CD8-positive, alpha-beta memory T cell (primary cell): ENCODE results near the gene VRK2. TPM values are rescaled to one million over a fixed set of nuclear protein-coding genes. Genes with fewer than 3 reads are reported as not detected.

Source experiments
- CTCF ChIA-PET: fragments of 350-600 bp; sonication (Branson Sonifier 250); formaldehyde crosslinking; loops from one replicate; lab custom pipeline; 2021; ENCODE audit warnings: antibody characterized with exemption; lab: Charles Lee
- POLR2A ChIA-PET: fragments of 350-600 bp; sonication (Branson Sonifier 250); formaldehyde crosslinking; loops from one replicate; lab custom pipeline; 2021; ENCODE audit warnings: antibody characterized with exemption; lab: Charles Lee
- DNase-seq, 5 donors: peaks; one replicate each; pipeline versions ENCODE4 v3.0.0 to v3.0.0-alpha.2; 2020 to 2022; ENCODE audit warnings: mixed read lengths in 1 of 5
- H3K27ac ChIP-seq: one replicate; pipeline ENCODE4 v1.7.0; 2013; ENCODE audit warnings: low read depth, mild to moderate bottlenecking, low read length, moderate library complexity
- H3K27me3 ChIP-seq: 2 replicates; pipeline ENCODE4 v1.7.0; 2013; ENCODE audit warnings: low read length, mild to moderate bottlenecking; ENCODE audit not compliant: insufficient read depth, poor library complexity, severe bottlenecking
- H3K36me3 ChIP-seq: 2 replicates; pipeline ENCODE4 v1.7.0; 2013; ENCODE audit warnings: mild to moderate bottlenecking, low read length, moderate library complexity; ENCODE audit not compliant: insufficient read depth
- H3K4me1 ChIP-seq: 2 replicates; pipeline ENCODE4 v1.7.0; 2013; ENCODE audit warnings: mild to moderate bottlenecking, low read length, moderate library complexity; ENCODE audit not compliant: insufficient read depth
- H3K4me3 ChIP-seq: 2 replicates; pipeline ENCODE4 v1.7.0; 2013; ENCODE audit warnings: mild to moderate bottlenecking, low read length
- H3K9me3 ChIP-seq: 2 replicates; pipeline ENCODE4 v1.7.0; 2013; ENCODE audit warnings: mild to moderate bottlenecking, low read length
- H3K27ac Mint-ChIP-seq, 8 donors: one replicate each; pipeline ENCODE4 v1.8.0; 2020 to 2021; ENCODE audit warnings: mixed read lengths in 8 of 8, mild to moderate bottlenecking in 6 of 8, inconsistent platforms in 3 of 8, moderate library complexity in 3 of 8
- H3K27me3 Mint-ChIP-seq, 2 donors: one replicate each; pipeline ENCODE4 v1.8.0; 2020 to 2021; ENCODE audit warnings: mixed read lengths in 2 of 2, mild to moderate bottlenecking in 1 of 2, moderate library complexity in 1 of 2
- H3K36me3 Mint-ChIP-seq, 3 donors: one replicate each; pipeline ENCODE4 v1.8.0; 2020 to 2021; ENCODE audit warnings: mixed read lengths in 3 of 3, inconsistent platforms in 1 of 3, mild to moderate bottlenecking in 1 of 3
- H3K4me1 Mint-ChIP-seq, 3 donors: one replicate each; pipeline ENCODE4 v1.8.0; 2020 to 2021; ENCODE audit warnings: mixed read lengths in 3 of 3, inconsistent platforms in 1 of 3, mild to moderate bottlenecking in 1 of 3
- H3K4me3 Mint-ChIP-seq, 7 donors: one replicate each; pipeline ENCODE4 v1.8.0; 2020 to 2021; ENCODE audit warnings: mixed read lengths in 7 of 7, mild to moderate bottlenecking in 6 of 7, moderate library complexity in 4 of 7, inconsistent platforms in 2 of 7
- H3K9me3 Mint-ChIP-seq, 5 donors: one replicate each; pipeline ENCODE4 v1.8.0; 2020 to 2022; ENCODE audit warnings: mixed read lengths in 5 of 5, mild to moderate bottlenecking in 3 of 5, moderate library complexity in 2 of 5, inconsistent platforms in 1 of 5
- polyA plus RNA-seq: library from polyadenylated mRNA; unstranded; fragments of 300-500 nt; fragmentation: Illumina TruSeq; gene quantifications from one replicate; pipeline ENCODE4 v1.2.3, GENCODE V29; 2021
- total RNA-seq, 2 experiments: library from RNA; stranded (reverse); gene quantifications; one replicate each; pipeline ENCODE4 v1.2.3, GENCODE V29; 2021

The VRK2 gene
- total and polyA plus RNA-seq, 3 experiments from 2014 or later, result 21.8 to 30.4 (median 27.6) TPM

- Histone ChIP-seq H3K4me3 (no peak overlapping the region), H3K27me3 (no peaks in the 10 kb centered on the region), H3K9me3 (no peaks in the 10 kb centered on the region), H3K36me3 (no peaks in the 10 kb centered on the region), H3K4me1 (no peaks in the 10 kb centered on the region), H3K27ac (no peak overlapping the region)
- no peaks in the 10 kb centered on the region for H3K4me1 Mint-ChIP-seq
- DNase-seq, result no peak
- H3K9me3 Mint-ChIP-seq, result no peaks in the 10 kb centered on the region
- H3K4me3 Mint-ChIP-seq, result no peak overlapping the region
- no peaks in the 10 kb centered on the region for H3K27me3 Mint-ChIP-seq
- ChIA-PET CTCF (no interaction called here), POLR2A (no interaction called here)
- no peak overlapping the region for H3K27ac Mint-ChIP-seq
- peaks cover 0 to 15% (median 2%) of the 10 kb centered on the region in 3 donors for H3K36me3 Mint-ChIP-seq
Measured at GRCh38 chr2:58030771-58031170, 15.8 kb upstream of the VRK2 start.

GRCh38 chr2:58032016-58032763 is 14.4 kb upstream of the VRK2 start:
- DNase-seq, result no peak
- no peak overlapping the region for H3K27ac ChIP-seq
- Mint-ChIP-seq H3K4me3 (no peak overlapping the region), H3K27ac (no peak overlapping the region), H3K4me1 (no peaks in the 10 kb centered on the region), H3K36me3 (peaks cover 0 to 15% (median 4%) of the 10 kb centered on the region in 3 donors), H3K27me3 (no peaks in the 10 kb centered on the region), H3K9me3 (no peaks in the 10 kb centered on the region)
- H3K4me1 ChIP-seq, result no peaks in the 10 kb centered on the region
- CTCF ChIA-PET, result no interaction called here
- H3K9me3 ChIP-seq, result no peaks in the 10 kb centered on the region
- no peaks in the 10 kb centered on the region for H3K36me3 ChIP-seq
- POLR2A ChIA-PET, result no interaction called here
- H3K27me3 ChIP-seq, result no peaks in the 10 kb centered on the region
- no peak overlapping the region for H3K4me3 ChIP-seq

- H3K27me3 ChIP-seq, result no peaks in the 10 kb centered on the region
- H3K4me3 Mint-ChIP-seq, result no peak overlapping the region
- DNase-seq, result no peak
- no peaks in the 10 kb centered on the region for H3K4me1 ChIP-seq
- no peaks in the 10 kb centered on the region for H3K9me3 Mint-ChIP-seq
- H3K27me3 Mint-ChIP-seq, result no peaks in the 10 kb centered on the region
- H3K36me3 Mint-ChIP-seq, result peaks cover 2 to 10% (median 4%) of the 10 kb centered on the region in 3 donors
- no peaks in the 10 kb centered on the region for H3K4me1 Mint-ChIP-seq
- ChIA-PET POLR2A (no interaction called here), CTCF (no interaction called here)
- no peak overlapping the region for H3K4me3 ChIP-seq
- no peak overlapping the region for H3K27ac ChIP-seq
- H3K9me3 ChIP-seq, result no peaks in the 10 kb centered on the region
- no peak overlapping the region for H3K27ac Mint-ChIP-seq
- H3K36me3 ChIP-seq, result no peaks in the 10 kb centered on the region
Measured at GRCh38 chr2:58032764-58033080, 13.9 kb upstream of the VRK2 start.

GRCh38 chr2:58033530-58033929 is 13.1 kb upstream of the VRK2 start:
- no peak for DNase-seq
- H3K9me3 ChIP-seq, result no peaks in the 10 kb centered on the region
- no peaks in the 10 kb centered on the region for H3K36me3 ChIP-seq
- Mint-ChIP-seq H3K27me3 (no peaks in the 10 kb centered on the region), H3K4me3 (no peak overlapping the region), H3K27ac (no peak overlapping the region), H3K4me1 (no peaks in the 10 kb centered on the region), H3K9me3 (peaks cover 0 to 3% (median 0%) of the 10 kb centered on the region in 5 donors), H3K36me3 (peaks cover 5 to 14% (median 7%) of the 10 kb centered on the region in 3 donors)
- H3K4me3 ChIP-seq, result no peak overlapping the region
- H3K4me1 ChIP-seq, result no peaks in the 10 kb centered on the region
- CTCF ChIA-PET, result no interaction called here
- H3K27me3 ChIP-seq, result no peaks in the 10 kb centered on the region
- POLR2A ChIA-PET, result no interaction called here
- H3K27ac ChIP-seq, result no peak overlapping the region

- no peak overlapping the region for H3K27ac Mint-ChIP-seq
- H3K4me1 Mint-ChIP-seq, result no peaks in the 10 kb centered on the region
- peaks cover 0 to 5% (median 0%) of the 10 kb centered on the region in 5 donors for H3K9me3 Mint-ChIP-seq
- no peak overlapping the region for H3K4me3 Mint-ChIP-seq
- no peaks in the 10 kb centered on the region for H3K27me3 ChIP-seq
- CTCF ChIA-PET, result no interaction called here
- POLR2A ChIA-PET, result no interaction called here
- H3K4me3 ChIP-seq, result no peak overlapping the region
- no peaks in the 10 kb centered on the region for H3K36me3 ChIP-seq
- H3K36me3 Mint-ChIP-seq, result peaks cover 7 to 15% (median 7%) of the 10 kb centered on the region in 3 donors
- H3K27ac ChIP-seq, result no peak overlapping the region
- H3K27me3 Mint-ChIP-seq, result no peaks in the 10 kb centered on the region
- no peaks in the 10 kb centered on the region for H3K4me1 ChIP-seq
- no peak for DNase-seq
- H3K9me3 ChIP-seq, result no peaks in the 10 kb centered on the region
Measured at GRCh38 chr2:58035352-58035751, 11.3 kb upstream of the VRK2 start.

GRCh38 chr2:58039170-58039611 is 7.4 kb upstream of the VRK2 start:
- Histone ChIP-seq H3K4me1 (no peaks in the 10 kb centered on the region), H3K9me3 (no peaks in the 10 kb centered on the region), H3K4me3 (no peak overlapping the region), H3K27ac (no peak overlapping the region), H3K36me3 (no peaks in the 10 kb centered on the region), H3K27me3 (no peaks in the 10 kb centered on the region)
- H3K27me3 Mint-ChIP-seq, result no peaks in the 10 kb centered on the region
- no peak overlapping the region for H3K27ac Mint-ChIP-seq
- H3K9me3 Mint-ChIP-seq, result peaks cover 0 to 5% (median 0%) of the 10 kb centered on the region in 5 donors
- H3K4me1 Mint-ChIP-seq, result peaks cover 6 to 8% (median 7%) of the 10 kb centered on the region in 3 donors
- DNase-seq, result no peak
- peak overlapping the region in 1 of 7 donors; percentile 30 for H3K4me3 Mint-ChIP-seq
- CTCF ChIA-PET, result no interaction called here
- peaks cover 5 to 17% (median 7%) of the 10 kb centered on the region in 3 donors for H3K36me3 Mint-ChIP-seq
- POLR2A ChIA-PET, result no interaction called here

- H3K4me1 ChIP-seq, result peaks cover 16% of the 10 kb centered on the region
- no peaks in the 10 kb centered on the region for H3K27me3 ChIP-seq
- H3K4me1 Mint-ChIP-seq, result peaks cover 22 to 32% (median 30%) of the 10 kb centered on the region in 3 donors
- CTCF ChIA-PET, result interaction anchor here (1.0 kb wide), 1 partner anchor 10 kb away, joined by 3 read pairs; no protein-coding TSS in a partner anchor
- no peaks in the 10 kb centered on the region for H3K9me3 ChIP-seq
- H3K4me3 Mint-ChIP-seq, result no peak overlapping the region
- H3K27ac Mint-ChIP-seq, result no peak overlapping the region
- no peaks in the 10 kb centered on the region for H3K36me3 ChIP-seq
- no peak overlapping the region for H3K4me3 ChIP-seq
- peaks cover 3 to 12% (median 10%) of the 10 kb centered on the region in 3 donors for H3K36me3 Mint-ChIP-seq
- no peak overlapping the region for H3K27ac ChIP-seq
- no peak for DNase-seq
- H3K27me3 Mint-ChIP-seq, result no peaks in the 10 kb centered on the region
- POLR2A ChIA-PET, result no interaction called here
- H3K9me3 Mint-ChIP-seq, result peaks cover 0 to 5% (median 0%) of the 10 kb centered on the region in 5 donors
Measured at GRCh38 chr2:58042486-58042970, 4.1 kb upstream of the VRK2 start.

GRCh38 chr2:58044145-58044544 is 2.5 kb upstream of the VRK2 start:
- peak overlapping the region in 5 of 8 donors; percentile 1 to 99 (median 66) for H3K27ac Mint-ChIP-seq
- ChIA-PET CTCF (no interaction called here), POLR2A (no interaction called here)
- no peaks in the 10 kb centered on the region for H3K9me3 Mint-ChIP-seq
- no peaks in the 10 kb centered on the region for H3K27me3 ChIP-seq
- DNase-seq, result no peak
- H3K36me3 Mint-ChIP-seq, result peaks cover 0 to 12% (median 5%) of the 10 kb centered on the region in 3 donors
- no peaks in the 10 kb centered on the region for H3K27me3 Mint-ChIP-seq
- no peaks in the 10 kb centered on the region for H3K36me3 ChIP-seq
- H3K4me1 Mint-ChIP-seq, result peaks cover 37 to 48% (median 46%) of the 10 kb centered on the region in 3 donors
- H3K27ac ChIP-seq, result no peak overlapping the region
- H3K4me1 ChIP-seq, result peaks cover 29% of the 10 kb centered on the region
- H3K9me3 ChIP-seq, result no peaks in the 10 kb centered on the region
- no peak overlapping the region for H3K4me3 ChIP-seq
- H3K4me3 Mint-ChIP-seq, result peak overlapping the region in 1 of 7 donors; percentile 48
